Breast epithelium (tissue), 4 donors: Measurements from ENCODE around the gene RPA1. TPM values are rescaled to one million over a fixed set of nuclear protein-coding genes. Genes with fewer than 3 reads are reported as not detected.

ENCODE experiments used
- DNase-seq, 2 donors: peaks; one replicate each; pipeline ENCODE4 v3.0.0-alpha.2; 2019; ENCODE audit warnings: low spot score in 2 of 2
- H3K27ac ChIP-seq, 2 donors: fragments of 200-600 bp; sonication (generic) in 1 of 2; one replicate each; pipeline ENCODE4 v1.5.1; 2016 to 2019; ENCODE audit warnings: mild to moderate bottlenecking in 1 of 2
- H3K27me3 ChIP-seq, 2 donors: fragments of 200-600 bp; sonication (generic) in 1 of 2; one replicate each; pipeline versions ENCODE4 v1.5.1 to v1.6.0; 2017 to 2019; ENCODE audit warnings: control low read depth in 1 of 2, mild to moderate bottlenecking in 1 of 2
- H3K36me3 ChIP-seq: fragments of 200-600 bp; one replicate; pipeline ENCODE4 v1.5.1; 2019
- H3K4me1 ChIP-seq, 2 donors: fragments of 200-600 bp; sonication (generic); one replicate each; pipeline ENCODE4 v1.5.1; 2016 to 2019; ENCODE audit warnings: control low read depth in 1 of 2
- H3K4me3 ChIP-seq, 3 donors: fragments of 200-600 bp; sonication (generic); 1 replicate in 2 of 3; 2 replicates in 1 of 3; pipeline ENCODE4 v1.5.1; 2016 to 2019; ENCODE audit warnings: mild to moderate bottlenecking in 3 of 3, moderate library complexity in 2 of 3
- H3K9me3 ChIP-seq, 2 donors: fragments of 200-600 bp; sonication (generic) in 1 of 2; one replicate each; pipeline ENCODE4 v1.5.1; 2016 to 2019; ENCODE audit warnings: control low read depth in 1 of 2
- POLR2A ChIP-seq: fragments of 450-650 bp; IDR thresholded peaks from one replicate; pipeline ENCODE4 v1.6.1; 2016; ENCODE audit warnings: antibody characterized with exemption, mild to moderate bottlenecking, moderate library complexity
- POLR2AphosphoS5 ChIP-seq, 3 donors: sonication (generic); formaldehyde crosslinking; IDR thresholded peaks; one replicate each; pipeline ENCODE4 v1.6.1; 2017; ENCODE audit warnings: antibody characterized with exemption in 3 of 3
- intact Hi-C: fragments of 100-400 bp; cut with DNase I; formaldehyde crosslinking; loops from one replicate; pipeline ENCODE4 v1.15.1; 2023; ENCODE audit warnings: low total_unique reads
- total RNA-seq, 3 donors: library from RNA; depleted of rRNA; stranded (reverse); fragments of >200 nt; gene quantifications; one replicate each; pipeline ENCODE4 v1.1.0, GENCODE V29; 2016
- TF ChIP-seq, protein P1 (sequence below), 3 donors: fragments of 450-650 bp; IDR thresholded peaks; one replicate each; pipeline ENCODE4 v1.5.1; 2016 to 2017; ENCODE audit warnings: antibody characterized with exemption in 3 of 3, mild to moderate bottlenecking in 3 of 3, moderate library complexity in 3 of 3

The RPA1 gene
- total RNA-seq, 3 donors from 2014 or later: 34.7 to 40.6 (median 34.7) TPM

DNA sequence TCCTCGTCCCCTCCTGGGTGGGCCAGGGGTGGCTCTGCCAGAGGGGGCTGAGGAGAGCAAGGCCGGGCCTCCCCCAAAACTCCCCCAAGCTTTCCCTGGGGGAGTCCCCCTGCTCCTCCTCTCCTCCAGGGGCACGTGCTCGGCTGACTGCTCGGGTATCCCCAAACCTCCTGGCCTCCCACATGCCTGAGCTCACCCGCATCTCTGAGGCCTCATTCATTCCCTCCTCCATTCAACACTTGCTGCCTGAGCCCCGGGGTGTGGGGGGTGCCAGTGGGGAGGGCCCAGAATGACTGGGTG lies 112.2 kb downstream of the RPA1 start:
- H3K4me3 ChIP-seq: no peak overlapping the region

GRCh38 chr17:1942666-1943435 lies 113.0 kb downstream of the RPA1 start:
- intact Hi-C loops: no loop called here
- Histone ChIP-seq H3K27me3 (no peaks in the 10 kb centered on the region), H3K9me3 (no peaks in the 10 kb centered on the region), H3K36me3 (no peaks in the 10 kb centered on the region), H3K4me1 (no peaks in the 10 kb centered on the region), H3K4me3 (no peak overlapping the region), H3K27ac (no peak overlapping the region)
- TF ChIP-seq POLR2A: no peak
- TF ChIP-seq, protein P1, sequence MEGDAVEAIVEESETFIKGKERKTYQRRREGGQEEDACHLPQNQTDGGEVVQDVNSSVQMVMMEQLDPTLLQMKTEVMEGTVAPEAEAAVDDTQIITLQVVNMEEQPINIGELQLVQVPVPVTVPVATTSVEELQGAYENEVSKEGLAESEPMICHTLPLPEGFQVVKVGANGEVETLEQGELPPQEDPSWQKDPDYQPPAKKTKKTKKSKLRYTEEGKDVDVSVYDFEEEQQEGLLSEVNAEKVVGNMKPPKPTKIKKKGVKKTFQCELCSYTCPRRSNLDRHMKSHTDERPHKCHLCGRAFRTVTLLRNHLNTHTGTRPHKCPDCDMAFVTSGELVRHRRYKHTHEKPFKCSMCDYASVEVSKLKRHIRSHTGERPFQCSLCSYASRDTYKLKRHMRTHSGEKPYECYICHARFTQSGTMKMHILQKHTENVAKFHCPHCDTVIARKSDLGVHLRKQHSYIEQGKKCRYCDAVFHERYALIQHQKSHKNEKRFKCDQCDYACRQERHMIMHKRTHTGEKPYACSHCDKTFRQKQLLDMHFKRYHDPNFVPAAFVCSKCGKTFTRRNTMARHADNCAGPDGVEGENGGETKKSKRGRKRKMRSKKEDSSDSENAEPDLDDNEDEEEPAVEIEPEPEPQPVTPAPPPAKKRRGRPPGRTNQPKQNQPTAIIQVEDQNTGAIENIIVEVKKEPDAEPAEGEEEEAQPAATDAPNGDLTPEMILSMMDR (IDR thresholded peaks at IDR 0.05): no peak
- TF ChIP-seq POLR2AphosphoS5 (IDR thresholded peaks at IDR 0.05): no peak
- no peak for DNase-seq

More for the DNA sequence above, 112.2 kb downstream of the RPA1 start:
- no peak for DNase-seq
- TF ChIP-seq POLR2AphosphoS5 (IDR thresholded peaks at IDR 0.05) (no peak), POLR2A (no peak)
- TF ChIP-seq, protein P1 (IDR thresholded peaks at IDR 0.05): no peak
- Histone ChIP-seq H3K27me3 (no peaks in the 10 kb centered on the region), H3K9me3 (no peaks in the 10 kb centered on the region), H3K36me3 (no peaks in the 10 kb centered on the region), H3K27ac (no peak overlapping the region), H3K4me1 (no peaks in the 10 kb centered on the region)
- intact Hi-C loops: no loop called here

GRCh38 chr17:1943436-1943831 lies 113.6 kb downstream of the RPA1 start:
- Histone ChIP-seq H3K4me1 (no peaks in the 10 kb centered on the region), H3K27me3 (no peaks in the 10 kb centered on the region), H3K27ac (no peak overlapping the region), H3K36me3 (no peaks in the 10 kb centered on the region), H3K9me3 (no peaks in the 10 kb centered on the region), H3K4me3 (no peak overlapping the region)
- TF ChIP-seq, protein P1 (IDR thresholded peaks at IDR 0.05): no peak
- TF ChIP-seq POLR2AphosphoS5 (IDR thresholded peaks at IDR 0.05) (no peak), POLR2A (no peak)
- intact Hi-C loops: no loop called here
- no peak for DNase-seq

DNA sequence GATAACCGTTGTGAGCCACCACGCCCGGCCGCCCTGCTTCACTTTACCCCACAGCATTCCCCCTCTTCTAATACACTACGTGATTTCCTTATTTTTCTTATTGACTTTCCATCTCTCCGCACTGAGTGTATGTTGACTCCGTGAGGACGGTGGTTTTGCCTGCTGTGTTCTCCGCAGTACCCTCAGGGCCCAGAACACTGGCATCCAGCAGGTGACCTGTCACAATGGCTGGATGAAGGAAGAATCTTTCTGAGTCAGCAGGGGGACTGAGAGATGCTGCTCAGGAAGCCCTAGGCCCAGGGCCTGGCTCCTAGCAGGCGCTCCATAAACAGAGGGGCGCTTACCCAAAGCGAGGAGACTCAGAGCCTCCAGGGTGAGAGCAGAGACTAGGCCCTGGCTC lies 115.8 kb downstream of the RPA1 start:
- Histone ChIP-seq H3K9me3 (no peaks in the 10 kb centered on the region), H3K27ac (peak overlapping the region; percentile 40 to 45), H3K27me3 (no peaks in the 10 kb centered on the region), H3K36me3 (no peaks in the 10 kb centered on the region), H3K4me3 (no peak overlapping the region), H3K4me1 (no peaks in the 10 kb centered on the region)
- intact Hi-C loops: no loop called here
- peak; percentile 36 to 79 for DNase-seq
- TF ChIP-seq POLR2A: no peak
- TF ChIP-seq, protein P1 (IDR thresholded peaks at IDR 0.05): peak in 1 of 3 donors; percentile 23

- Histone ChIP-seq H3K27me3 (no peaks in the 10 kb centered on the region), H3K4me1 (no peaks in the 10 kb centered on the region), H3K4me3 (no peak overlapping the region), H3K9me3 (no peaks in the 10 kb centered on the region), H3K27ac (peak overlapping the region; percentile 40 to 45), H3K36me3 (no peaks in the 10 kb centered on the region)
- intact Hi-C loops: no loop called here
- no peak for TF ChIP-seq POLR2AphosphoS5 (IDR thresholded peaks at IDR 0.05)
- TF ChIP-seq, protein P1 (IDR thresholded peaks at IDR 0.05): no peak
- no peak for DNase-seq
These were observed 116.5 kb downstream of the RPA1 start for GRCh38 chr17:1946021-1946932.
